Erythroblast (primary cell): ENCODE data around the gene SV2B.

Source experiments
- GATA1 ChIP-seq: IDR thresholded peaks from 2 replicates; pipeline ENCODE4 v1.6.1; 2011; ENCODE audit warnings: low read depth, mild to moderate bottlenecking, control low read depth, low read length, moderate library complexity
- POLR2A ChIP-seq: IDR thresholded peaks from 2 replicates; pipeline ENCODE4 v1.6.1; 2011; ENCODE audit warnings: mild to moderate bottlenecking, low read length

- TF ChIP-seq POLR2A (no peak), GATA1 (no peak)
Observed at GRCh38 chr15:91259077-91259476, 159.0 kb downstream of the SV2B start.
